SU-DHL-6 (cell line): ENCODE data around the gene CCT2.

Experiments used
- H2AFZ ChIP-seq: fragments of 200-600 bp; sonication (generic); 2 replicates; pipeline ENCODE4 v1.6.1; 2014; ENCODE audit warnings: low read depth, mild to moderate bottlenecking, moderate library complexity, mixed read lengths, antibody characterized with exemption, low read length; ENCODE audit not compliant: severe bottlenecking
- H3F3A ChIP-seq: fragments of 200-600 bp; shearing (Covaris generic); 2 replicates; pipeline ENCODE4 v1.6.0; 2016; ENCODE audit warnings: antibody characterized with exemption, mild to moderate bottlenecking; ENCODE audit not compliant: insufficient read depth
- H3K27ac ChIP-seq: fragments of 200-600 bp; sonication (generic); 2 replicates; pipeline ENCODE4 v1.5.1; 2016; ENCODE audit warnings: low read depth, mild to moderate bottlenecking, low read length, moderate library complexity, mixed read lengths
- H3K27me3 ChIP-seq: fragments of 200-600 bp; sonication (generic), shearing (Covaris generic); 2 replicates; pipeline ENCODE4 v1.6.0; 2014; ENCODE audit warnings: mild to moderate bottlenecking, low read length
- H3K36me3 ChIP-seq: fragments of 200-600 bp; sonication (generic); 2 replicates; pipeline ENCODE4 v1.6.1; 2014; ENCODE audit warnings: mild to moderate bottlenecking, low read length, mixed read lengths
- H3K4me2 ChIP-seq: fragments of 300-600, 200-600 bp; shearing (Covaris generic), sonication (generic); 2 replicates; pipeline ENCODE4 v1.6.0; 2014; ENCODE audit warnings: low read length, low read depth, mild to moderate bottlenecking; ENCODE audit not compliant: poor library complexity, severe bottlenecking
- H3K4me3 ChIP-seq: fragments of 200-600 bp; sonication (generic); 2 replicates; pipeline ENCODE4 v1.5.1; 2014; ENCODE audit warnings: antibody characterized with exemption, low read length, mild to moderate bottlenecking, mixed read lengths; ENCODE audit not compliant: insufficient read depth, poor library complexity, severe bottlenecking
- H3K79me2 ChIP-seq: fragments of 200-600 bp; sonication (generic); 2 replicates; pipeline ENCODE4 v1.6.1; 2014; ENCODE audit warnings: mild to moderate bottlenecking, low read length, moderate library complexity; ENCODE audit not compliant: insufficient read depth
- H3K9ac ChIP-seq: fragments of 200-600 bp; sonication (generic); 2 replicates; pipeline ENCODE4 v1.7.0; 2014; ENCODE audit warnings: mild to moderate bottlenecking, low read length
- H3K9me2 ChIP-seq: fragments of 200-600 bp; sonication (generic); replicated peaks from 2 replicates; pipeline ENCODE4 v1.6.1; 2014; ENCODE audit warnings: low read length; ENCODE audit not compliant: insufficient read depth
- H3K9me3 ChIP-seq: fragments of 200-600 bp; sonication (generic); 2 replicates; pipeline ENCODE4 v1.6.1; 2014; ENCODE audit warnings: low read length, mixed read lengths; ENCODE audit not compliant: insufficient read depth
- H4K20me1 ChIP-seq: fragments of 200-600 bp; sonication (generic); 2 replicates; pipeline ENCODE4 v1.6.1; 2014; ENCODE audit warnings: low read depth, mild to moderate bottlenecking, antibody characterized with exemption, low read length, moderate library complexity, mixed read lengths
- CTCF ChIP-seq: fragments of 200-600 bp; sonication (generic); IDR thresholded peaks from one replicate; pipeline ENCODE4 v1.5.1; 2017; ENCODE audit warnings: antibody characterized with exemption, mild to moderate bottlenecking, low read length, moderate library complexity; ENCODE audit not compliant: insufficient read depth, poor library complexity, severe bottlenecking
- EZH2phosphoT487 ChIP-seq: fragments of 200-600 bp; sonication (generic), shearing (Covaris generic); conservative IDR thresholded peaks from 2 replicates; pipeline ENCODE4 v1.6.1; 2018; ENCODE audit warnings: mild to moderate bottlenecking, antibody characterized with exemption, low read length, moderate library complexity, mixed read lengths

The CCT2 gene

DNA sequence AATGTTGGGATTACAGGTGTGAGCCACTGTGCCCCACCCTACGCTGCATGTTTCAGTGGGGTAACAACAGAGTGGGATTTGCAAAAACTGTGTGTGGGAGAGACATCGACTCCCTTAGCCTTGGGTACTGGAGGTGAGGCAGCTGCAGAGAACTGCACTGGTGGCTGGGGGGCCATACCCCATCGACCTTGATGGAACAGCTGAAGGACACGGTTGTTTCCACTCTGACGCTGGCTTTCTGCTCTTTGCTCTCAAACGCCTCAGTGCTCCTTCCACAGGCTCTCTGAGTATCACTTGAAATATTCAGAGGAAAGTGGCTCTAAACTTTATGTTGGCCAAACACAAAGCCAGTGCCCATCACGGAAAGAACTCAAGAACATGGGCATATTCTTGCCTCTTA, 56.3 kb downstream of the CCT2 start:
- H3K36me3 ChIP-seq = no peaks in the 10 kb centered on the region
- TF ChIP-seq CTCF (no peak), EZH2phosphoT487 (no peak)
- no peaks in the 10 kb centered on the region for H3F3A ChIP-seq
- no peak overlapping the region for H3K27ac ChIP-seq
- no peak overlapping the region for H3K4me2 ChIP-seq
- H3K9me2 ChIP-seq = no peaks in the 10 kb centered on the region
- H4K20me1 ChIP-seq = no peaks in the 10 kb centered on the region
- H3K4me3 ChIP-seq = no peak overlapping the region
- no peak overlapping the region for H3K9ac ChIP-seq
- no peaks in the 10 kb centered on the region for H3K27me3 ChIP-seq
- H2AFZ ChIP-seq = no peak overlapping the region
- no peaks in the 10 kb centered on the region for H3K79me2 ChIP-seq
- H3K9me3 ChIP-seq = no peaks in the 10 kb centered on the region

GRCh38 chr12:69642531-69642930, 57.3 kb downstream of the CCT2 start:
- Histone ChIP-seq H3K4me2 (no peak overlapping the region), H3K79me2 (no peaks in the 10 kb centered on the region), H3K9ac (no peak overlapping the region), H2AFZ (no peak overlapping the region), H3K9me2 (no peaks in the 10 kb centered on the region), H3K27ac (no peak overlapping the region), H3K27me3 (no peaks in the 10 kb centered on the region), H3K4me3 (no peak overlapping the region), H4K20me1 (no peaks in the 10 kb centered on the region), H3K9me3 (no peaks in the 10 kb centered on the region), H3K36me3 (no peaks in the 10 kb centered on the region), H3F3A (no peaks in the 10 kb centered on the region)
- no peak for TF ChIP-seq EZH2phosphoT487
- no peak for TF ChIP-seq CTCF

DNA sequence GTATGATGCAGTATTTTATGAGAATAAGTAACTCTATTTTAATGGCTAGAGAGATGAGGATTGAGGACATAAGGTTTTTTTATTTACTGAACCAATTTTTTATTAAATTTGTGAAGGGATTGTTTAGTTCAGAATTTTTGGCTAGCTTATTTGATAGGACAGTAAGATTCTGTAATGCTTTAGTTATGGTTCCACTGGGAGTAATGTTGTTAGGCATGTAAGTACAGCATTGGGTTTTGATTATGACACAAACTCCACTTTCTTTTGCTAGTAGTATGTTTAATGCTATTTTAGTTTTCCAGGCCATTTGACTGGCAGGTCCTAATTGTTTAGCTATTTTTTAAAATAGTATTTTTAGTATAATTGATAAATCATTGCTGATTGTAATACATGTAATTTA, 59.3 kb downstream of the CCT2 start:
- H3K9ac ChIP-seq = no peak overlapping the region
- no peak for TF ChIP-seq CTCF
- no peak for TF ChIP-seq EZH2phosphoT487
- H3K9me2 ChIP-seq = no peaks in the 10 kb centered on the region
- no peaks in the 10 kb centered on the region for H3K79me2 ChIP-seq
- H4K20me1 ChIP-seq = no peaks in the 10 kb centered on the region
- no peaks in the 10 kb centered on the region for H3K9me3 ChIP-seq
- no peak overlapping the region for H3K4me3 ChIP-seq
- H3K27ac ChIP-seq = no peak overlapping the region
- H2AFZ ChIP-seq = no peak overlapping the region
- no peaks in the 10 kb centered on the region for H3K27me3 ChIP-seq
- H3K36me3 ChIP-seq = no peaks in the 10 kb centered on the region
- no peaks in the 10 kb centered on the region for H3F3A ChIP-seq
- H3K4me2 ChIP-seq = no peak overlapping the region

DNA sequence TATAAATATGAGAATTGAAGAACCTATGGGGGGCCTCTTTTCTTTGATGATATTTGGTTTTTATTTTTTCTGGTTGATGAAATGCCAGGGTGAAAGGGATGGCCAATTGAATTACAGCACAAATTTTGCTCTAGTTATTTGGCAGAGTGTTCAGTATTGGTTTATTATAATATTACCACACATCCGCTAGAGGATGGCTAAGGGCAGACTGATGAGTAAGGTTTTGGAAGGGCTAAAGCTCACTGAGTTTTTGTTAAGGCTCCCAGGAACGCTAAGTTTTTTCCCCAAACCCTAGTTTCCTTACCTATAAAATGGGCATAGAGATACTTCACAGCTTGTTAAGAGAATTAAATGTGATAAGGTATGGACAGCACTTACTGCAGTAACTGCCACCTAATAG, 59.8 kb downstream of the CCT2 start:
- no peaks in the 10 kb centered on the region for H3K27me3 ChIP-seq
- H2AFZ ChIP-seq = no peak overlapping the region
- H3K9me3 ChIP-seq = no peaks in the 10 kb centered on the region
- no peaks in the 10 kb centered on the region for H3K9me2 ChIP-seq
- no peak overlapping the region for H3K9ac ChIP-seq
- no peaks in the 10 kb centered on the region for H4K20me1 ChIP-seq
- H3K27ac ChIP-seq = no peak overlapping the region
- H3F3A ChIP-seq = no peaks in the 10 kb centered on the region
- H3K4me3 ChIP-seq = no peak overlapping the region
- H3K4me2 ChIP-seq = no peak overlapping the region
- H3K79me2 ChIP-seq = no peaks in the 10 kb centered on the region
- H3K36me3 ChIP-seq = no peaks in the 10 kb centered on the region
- TF ChIP-seq EZH2phosphoT487 = no peak
- no peak for TF ChIP-seq CTCF
